Activated CD8-positive, alpha-beta T cell treated with anti-CD3 and anti-CD28 coated beads for 36 hours (primary cell): ENCODE data around the gene INTS1. TPM values are rescaled to one million over a fixed set of nuclear protein-coding genes. Genes with fewer than 3 reads are reported as not detected.

Source experiments
- ATAC-seq: fragments of 200-7000 bp; cut with Tn5 transposase; one replicate; pipeline ENCODE4 v1.10.0; 2021; ENCODE audit warnings: mild to moderate bottlenecking, moderate library complexity
- CTCF ChIA-PET: fragments of 350-600 bp; sonication (Branson Sonifier 250); formaldehyde crosslinking; loops from one replicate; lab custom pipeline; 2021; ENCODE audit warnings: antibody characterized with exemption; lab: Charles Lee
- POLR2A ChIA-PET: fragments of 350-600 bp; sonication (Branson Sonifier 250); formaldehyde crosslinking; loops from one replicate; lab custom pipeline; 2021; ENCODE audit warnings: antibody characterized with exemption; lab: Charles Lee
- DNase-seq: peaks from one replicate; pipeline ENCODE4 v3.0.0-alpha.2; 2020
- H3K27ac Mint-ChIP-seq: one replicate; pipeline ENCODE4 v1.8.0; 2021; ENCODE audit warnings: mild to moderate bottlenecking, mixed read lengths
- H3K27me3 Mint-ChIP-seq: one replicate; pipeline ENCODE4 v1.8.0; 2021; ENCODE audit warnings: mixed read lengths
- H3K36me3 Mint-ChIP-seq: one replicate; pipeline ENCODE4 v1.8.0; 2021; ENCODE audit warnings: low read depth, mixed read lengths
- H3K4me1 Mint-ChIP-seq: one replicate; pipeline ENCODE4 v1.8.0; 2021; ENCODE audit warnings: low read depth, mixed read lengths
- H3K4me3 Mint-ChIP-seq: one replicate; pipeline ENCODE4 v1.8.0; 2021; ENCODE audit warnings: mild to moderate bottlenecking, moderate library complexity, mixed read lengths
- H3K9me3 Mint-ChIP-seq: one replicate; pipeline ENCODE4 v1.8.0; 2021; ENCODE audit warnings: mixed read lengths
- intact Hi-C: fragments of 100-400 bp; cut with micrococcal nuclease; formaldehyde crosslinking; loops from one replicate; pipeline ENCODE4 v1.10.0; 2022
- total RNA-seq, 2 experiments: library from RNA; stranded (reverse); gene quantifications; one replicate each; pipeline ENCODE4 v1.2.3, GENCODE V29; 2021
- TF ChIP-seq, protein P1 (sequence below): fragments of 200-600 bp; IDR thresholded peaks from one replicate; pipeline ENCODE4 v1.8.0; 2022; ENCODE audit warnings: antibody characterized with exemption, mild to moderate bottlenecking

Gene INTS1
- total RNA-seq, 2 experiments from 2014 or later, result 100 to 103 TPM

- H3K4me1 Mint-ChIP-seq, result peaks cover 11% of the 10 kb centered on the region
- DNase-seq (no peak), ATAC-seq (no peak)
- H3K27ac Mint-ChIP-seq, result no peak overlapping the region
- H3K4me3 Mint-ChIP-seq, result no peak overlapping the region
- POLR2A ChIA-PET, result no interaction called here
- TF ChIP-seq, protein P1, sequence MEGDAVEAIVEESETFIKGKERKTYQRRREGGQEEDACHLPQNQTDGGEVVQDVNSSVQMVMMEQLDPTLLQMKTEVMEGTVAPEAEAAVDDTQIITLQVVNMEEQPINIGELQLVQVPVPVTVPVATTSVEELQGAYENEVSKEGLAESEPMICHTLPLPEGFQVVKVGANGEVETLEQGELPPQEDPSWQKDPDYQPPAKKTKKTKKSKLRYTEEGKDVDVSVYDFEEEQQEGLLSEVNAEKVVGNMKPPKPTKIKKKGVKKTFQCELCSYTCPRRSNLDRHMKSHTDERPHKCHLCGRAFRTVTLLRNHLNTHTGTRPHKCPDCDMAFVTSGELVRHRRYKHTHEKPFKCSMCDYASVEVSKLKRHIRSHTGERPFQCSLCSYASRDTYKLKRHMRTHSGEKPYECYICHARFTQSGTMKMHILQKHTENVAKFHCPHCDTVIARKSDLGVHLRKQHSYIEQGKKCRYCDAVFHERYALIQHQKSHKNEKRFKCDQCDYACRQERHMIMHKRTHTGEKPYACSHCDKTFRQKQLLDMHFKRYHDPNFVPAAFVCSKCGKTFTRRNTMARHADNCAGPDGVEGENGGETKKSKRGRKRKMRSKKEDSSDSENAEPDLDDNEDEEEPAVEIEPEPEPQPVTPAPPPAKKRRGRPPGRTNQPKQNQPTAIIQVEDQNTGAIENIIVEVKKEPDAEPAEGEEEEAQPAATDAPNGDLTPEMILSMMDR, result no peak
- no peaks in the 10 kb centered on the region for H3K27me3 Mint-ChIP-seq
- H3K36me3 Mint-ChIP-seq, result no peaks in the 10 kb centered on the region
- CTCF ChIA-PET, result no interaction called here
- no peaks in the 10 kb centered on the region for H3K9me3 Mint-ChIP-seq
- intact Hi-C loops, result no loop called here
Measured at GRCh38 chr7:1455241-1455939, 48.8 kb downstream of the INTS1 start.

DNA sequence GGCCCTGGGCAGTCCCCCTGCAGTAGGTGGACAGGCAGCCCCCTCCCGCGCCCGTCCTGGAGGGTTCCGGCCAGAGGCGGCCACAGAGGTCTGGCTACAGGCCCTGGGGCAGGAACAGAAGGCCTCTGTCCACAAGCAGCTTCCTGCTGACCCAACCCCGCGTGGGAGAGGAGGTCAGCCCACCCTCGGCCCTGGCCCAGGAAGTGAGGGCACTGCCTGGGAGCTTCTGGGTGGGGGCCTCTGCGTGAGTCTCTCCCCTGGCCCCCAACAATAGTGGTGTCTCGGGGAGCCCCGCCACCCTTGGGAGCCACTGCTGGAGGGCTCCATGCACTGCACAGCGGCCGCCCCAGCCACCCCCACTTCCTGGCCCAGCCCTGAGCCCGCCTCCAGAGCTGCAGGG lies 49.6 kb downstream of the INTS1 start:
- no peak overlapping the region for H3K4me3 Mint-ChIP-seq
- H3K27ac Mint-ChIP-seq, result no peak overlapping the region
- no peaks in the 10 kb centered on the region for H3K9me3 Mint-ChIP-seq
- H3K4me1 Mint-ChIP-seq, result peaks cover 7% of the 10 kb centered on the region
- TF ChIP-seq, protein P1, result no peak
- DNase-seq (no peak), ATAC-seq (no peak)
- H3K27me3 Mint-ChIP-seq, result no peaks in the 10 kb centered on the region
- intact Hi-C loops, result no loop called here
- ChIA-PET CTCF (no interaction called here), POLR2A (no interaction called here)
- H3K36me3 Mint-ChIP-seq, result no peaks in the 10 kb centered on the region

DNA sequence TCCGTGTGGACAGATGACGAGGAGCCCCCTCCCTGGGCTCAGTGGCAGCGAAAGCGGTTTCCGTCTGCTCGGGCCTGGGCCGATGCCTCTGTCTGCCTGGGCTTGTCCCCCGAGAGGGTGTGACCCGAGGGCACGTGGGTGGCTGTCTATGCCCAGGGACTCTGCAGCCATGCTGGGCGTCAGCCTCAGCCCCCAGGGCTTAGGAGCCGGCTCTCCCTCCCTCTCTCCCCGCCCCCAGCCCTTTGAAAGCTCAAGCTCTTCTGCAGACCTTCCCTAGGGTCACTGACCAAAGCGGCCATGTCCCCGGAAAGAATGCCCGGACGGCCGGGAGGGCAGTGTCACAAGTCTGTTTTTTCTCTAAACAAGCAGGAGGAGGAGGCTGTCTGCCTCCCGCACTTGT lies 52.0 kb downstream of the INTS1 start:
- H3K36me3 Mint-ChIP-seq, result no peaks in the 10 kb centered on the region
- TF ChIP-seq, protein P1, result no peak
- no peaks in the 10 kb centered on the region for H3K9me3 Mint-ChIP-seq
- DNase-seq, result no peak
- POLR2A ChIA-PET, result no interaction called here
- CTCF ChIA-PET, result interaction anchor here (1.5 kb wide), 1 partner anchor 22 kb away, joined by 5 read pairs; no protein-coding TSS in a partner anchor
- ATAC-seq, result no peak
- intact Hi-C loops, result no loop called here
- H3K4me1 Mint-ChIP-seq, result no peaks in the 10 kb centered on the region
- no peak overlapping the region for H3K4me3 Mint-ChIP-seq
- H3K27ac Mint-ChIP-seq, result no peak overlapping the region
- no peaks in the 10 kb centered on the region for H3K27me3 Mint-ChIP-seq

GRCh38 chr7:1450987-1451386 lies 53.2 kb downstream of the INTS1 start:
- Mint-ChIP-seq H3K9me3 (no peaks in the 10 kb centered on the region), H3K36me3 (no peaks in the 10 kb centered on the region), H3K27ac (no peak overlapping the region), H3K4me3 (no peak overlapping the region), H3K27me3 (no peaks in the 10 kb centered on the region), H3K4me1 (no peaks in the 10 kb centered on the region)
- POLR2A ChIA-PET, result no interaction called here
- intact Hi-C loops, result no loop called here
- TF ChIP-seq, protein P1, result no peak
- DNase-seq, result no peak
- CTCF ChIA-PET, result interaction anchor here (1.4 kb wide), 1 partner anchor 18 kb away, joined by 4 read pairs; no protein-coding TSS in a partner anchor
- no peak for ATAC-seq

DNA sequence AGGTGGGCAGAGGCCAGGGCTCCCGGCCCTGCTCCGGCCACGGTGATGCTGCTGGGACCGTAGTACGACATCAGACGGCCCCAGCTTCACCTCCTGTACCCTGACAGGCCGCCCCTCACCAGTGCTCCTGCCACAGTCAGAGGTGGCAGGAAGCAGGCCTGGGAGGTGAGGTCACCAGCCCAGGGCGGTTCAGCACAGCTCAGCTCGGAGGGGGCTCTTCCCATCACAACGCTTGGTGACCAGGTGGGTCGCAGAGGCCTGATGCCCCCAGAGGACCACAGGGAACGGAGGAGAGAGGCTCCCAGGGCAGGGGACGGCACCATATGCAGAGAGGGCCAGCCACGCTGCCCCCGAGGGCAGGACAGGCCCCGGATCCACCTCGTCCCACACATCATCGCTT lies 53.8 kb downstream of the INTS1 start:
- TF ChIP-seq, protein P1, result no peak
- no peak for DNase-seq
- no peaks in the 10 kb centered on the region for H3K4me1 Mint-ChIP-seq
- POLR2A ChIA-PET, result no interaction called here
- intact Hi-C loops, result no loop called here
- ATAC-seq, result no peak
- no peaks in the 10 kb centered on the region for H3K36me3 Mint-ChIP-seq
- H3K27ac Mint-ChIP-seq, result no peak overlapping the region
- H3K9me3 Mint-ChIP-seq, result no peaks in the 10 kb centered on the region
- no peak overlapping the region for H3K4me3 Mint-ChIP-seq
- CTCF ChIA-PET, result interaction anchor here (1.4 kb wide), 1 partner anchor 18 kb away, joined by 4 read pairs; no protein-coding TSS in a partner anchor
- no peaks in the 10 kb centered on the region for H3K27me3 Mint-ChIP-seq
